HG02885 (cell line): ENCODE results near the gene AURKAIP1.
A peak's percentile ranks its signal among the peaks of the same experiment; 100 is the strongest.

Experiments used
- ATAC-seq: cut with Tn5 transposase; IDR thresholded peaks from one replicate; pipeline ENCODE4 v1.9.1; 2021; ENCODE audit warnings: mild to moderate bottlenecking; ENCODE audit not compliant: unreplicated experiment, poor library complexity

AURKAIP1 gene

GRCh38 chr1:1351511-1352427 lies 23.2 kb downstream of the AURKAIP1 start:
- ATAC-seq, result no peak

- ATAC-seq, result peak; percentile 64
Observed at GRCh38 chr1:1349256-1350012, 25.6 kb downstream of the AURKAIP1 start, which contains the start of gene DVL1. TSS of gene DVL1 (minus strand) at chr1:1349418. CDS start at chr1:1349065, 353 bp downstream.

GRCh38 chr1:1348420-1349255 lies 26.4 kb downstream of the AURKAIP1 start:
- ATAC-seq, result peak; percentile 8

- ATAC-seq, result no peak
Observed at GRCh38 chr1:1347663-1348419, 27.2 kb downstream of the AURKAIP1 start.

GRCh38 chr1:1347026-1347595 lies 27.9 kb downstream of the AURKAIP1 start:
- ATAC-seq, result no peak

- ATAC-seq, result no peak
Observed at GRCh38 chr1:1346501-1346890, 28.5 kb downstream of the AURKAIP1 start.

GRCh38 chr1:1345860-1346500 lies 29.0 kb downstream of the AURKAIP1 start:
- ATAC-seq, result no peak

GRCh38 chr1:1345384-1345783 lies 29.6 kb downstream of the AURKAIP1 start:
- ATAC-seq, result no peak

GRCh38 chr1:1344655-1345361 lies 30.2 kb downstream of the AURKAIP1 start:
- ATAC-seq, result no peak

- ATAC-seq, result no peak
Observed at GRCh38 chr1:1343811-1344421, 31.1 kb downstream of the AURKAIP1 start.

GRCh38 chr1:1342584-1343115 lies 32.4 kb downstream of the AURKAIP1 start:
- no peak for ATAC-seq

- no peak for ATAC-seq
Observed at GRCh38 chr1:1342061-1342562, 32.9 kb downstream of the AURKAIP1 start.

- ATAC-seq, result no peak
Observed at GRCh38 chr1:1341549-1342021, 33.4 kb downstream of the AURKAIP1 start.

- ATAC-seq, result no peak
Observed at GRCh38 chr1:1340791-1341548, 34.0 kb downstream of the AURKAIP1 start.

GRCh38 chr1:1340185-1340584 lies 34.8 kb downstream of the AURKAIP1 start:
- ATAC-seq, result no peak

GRCh38 chr1:1338278-1338677 lies 36.7 kb downstream of the AURKAIP1 start:
- no peak for ATAC-seq

GRCh38 chr1:1337793-1338147 lies 37.2 kb downstream of the AURKAIP1 start:
- no peak for ATAC-seq
